T-helper 2 cell treated with Interferon-gamma antibody and Interleukin-4, amounts not matched to agents 100 ng/mL and 5 ng/mL, for 36 hours (primary cell): Measurements from ENCODE around the gene GAL3ST3. TPM values are rescaled to one million over a fixed set of nuclear protein-coding genes. Genes with fewer than 3 reads are reported as not detected.
"Not testable (repeated sequence)": the region's sequence is repeated elsewhere in the genome, so short reads cannot be mapped to it uniquely, and the experiment has no call there.

Experiments used
- intact Hi-C: fragments of 100-400 bp; cut with micrococcal nuclease; formaldehyde crosslinking; loops from one replicate; pipeline ENCODE4 v1.15.1; 2023
- total RNA-seq: library from RNA; stranded (reverse); gene quantifications from 2 replicates; pipeline ENCODE4 v1.2.3, GENCODE V29; 2022

GAL3ST3 gene
- not detected in 2 replicates for total RNA-seq

- intact Hi-C loops, result no loop called here
Observed at GRCh38 chr11:66048547-66049323, at the start of gene GAL3ST3. TSS of gene GAL3ST3 (minus strand) at chr11:66049161. CDS start at chr11:66045415, 3,746 bp downstream.

- intact Hi-C loops, result not testable (repeated sequence)
Observed at GRCh38 chr11:66092125-66092524, 43.2 kb upstream of the GAL3ST3 start.

GRCh38 chr11:66090288-66090687 is 41.3 kb upstream of the GAL3ST3 start:
- intact Hi-C loops, result no loop called here

GRCh38 chr11:66089067-66089466 is 40.1 kb upstream of the GAL3ST3 start:
- intact Hi-C loops, result no loop called here

- intact Hi-C loops, result no loop called here
Observed at GRCh38 chr11:66087148-66087908, 38.4 kb upstream of the GAL3ST3 start.

- intact Hi-C loops, result no loop called here
Observed at GRCh38 chr11:66084821-66085475, 36.0 kb upstream of the GAL3ST3 start.

GRCh38 chr11:66083767-66084166 is 34.8 kb upstream of the GAL3ST3 start:
- intact Hi-C loops, result no loop called here

GRCh38 chr11:66082946-66083698 is 34.2 kb upstream of the GAL3ST3 start:
- intact Hi-C loops, result no loop called here

GRCh38 chr11:66081505-66081904 is 32.5 kb upstream of the GAL3ST3 start:
- intact Hi-C loops, result loop anchor here (1.0 to 2.0 kb wide), 3 partner anchors 20 to 45 kb away; no protein-coding TSS in a partner anchor

- intact Hi-C loops, result loop anchor here (2.0 kb wide), 2 partner anchors 35 to 47 kb away; no protein-coding TSS in a partner anchor
Observed at GRCh38 chr11:66080055-66080817, 31.3 kb upstream of the GAL3ST3 start.

- intact Hi-C loops, result not testable (repeated sequence)
Observed at GRCh38 chr11:66078949-66079348, 30.0 kb upstream of the GAL3ST3 start.

- intact Hi-C loops, result no loop called here
Observed at GRCh38 chr11:66077927-66078326, 29.0 kb upstream of the GAL3ST3 start.

- intact Hi-C loops, result no loop called here
Observed at GRCh38 chr11:66076561-66076960, 27.6 kb upstream of the GAL3ST3 start.

GRCh38 chr11:66075273-66075672 is 26.3 kb upstream of the GAL3ST3 start:
- intact Hi-C loops, result no loop called here

- intact Hi-C loops, result no loop called here
Observed at GRCh38 chr11:66073669-66074068, 24.7 kb upstream of the GAL3ST3 start.

- intact Hi-C loops, result no loop called here
Observed at GRCh38 chr11:66072518-66072917, 23.6 kb upstream of the GAL3ST3 start.

- intact Hi-C loops, result no loop called here
Observed at GRCh38 chr11:66072081-66072480, 23.1 kb upstream of the GAL3ST3 start.

GRCh38 chr11:66071381-66071801 is 22.4 kb upstream of the GAL3ST3 start:
- intact Hi-C loops, result no loop called here

- intact Hi-C loops, result no loop called here
Observed at GRCh38 chr11:66070604-66071380, 21.8 kb upstream of the GAL3ST3 start.
